Measurements from ENCODE around the gene ZBTB39. TPM values are rescaled to one million over a fixed set of nuclear protein-coding genes. Genes with fewer than 3 reads are reported as not detected.
A peak's percentile ranks its signal among the peaks of the same experiment; 100 is the strongest.
"Not testable (repeated sequence)": the region's sequence is repeated elsewhere in the genome, so short reads cannot be mapped to it uniquely, and the experiment has no call there.

The ZBTB39 gene
- 1 to 10 TPM; 7.7 to 7.8 TPM for total RNA-seq

GRCh38 chr12:57005980-57006808 lies at the start of gene ZBTB39:
ZBTB39 (minus strand) TSS chr12:57006546; CDS start chr12:57004917, 1,629 bp downstream.
- CTCF ChIA-PET = interaction anchor here (0.9 to 5.4 kb wide), 15 partner anchors 14 to 249 kb away, joined by 3 to 39 read pairs (median 6); partner anchors contain the start of gene STAT6
- H3K4me1 Mint-ChIP-seq = peaks cover 40% of the 10 kb centered on the region
- POLR2A ChIA-PET = interaction anchor here (0.7 to 3.2 kb wide), 7 partner anchors 9 to 254 kb away, joined by 3 to 21 read pairs (median 4); partner anchors contain the start of genes NEMP1, PRIM1 and STAT6

GRCh38 chr12:57055824-57056223 lies 49.5 kb upstream of the ZBTB39 start:
- ChIA-PET CTCF (interaction anchor here (1.2 to 2.1 kb wide), 3 partner anchors 14 to 118 kb away, joined by 3 to 6 read pairs (median 4); partner anchors contain the start of gene ZBTB39), POLR2A (interaction anchor here (1.1 to 2.1 kb wide), 2 partner anchors 8 to 421 kb away, joined by 3 to 6 read pairs; no protein-coding TSS in a partner anchor)
- Mint-ChIP-seq H3K36me3 (ENCODE audit: low read depth) (peaks cover 63% of the 10 kb centered on the region), H3K27ac (no peak overlapping the region), H3K4me3 (no peak overlapping the region), H3K9me3 (no peaks in the 10 kb centered on the region), H3K27me3 (no peaks in the 10 kb centered on the region), H3K4me1 (peaks cover 6% of the 10 kb centered on the region)
- DNase-seq = no peak

More at GRCh38 chr12:57005980-57006808, at the start of gene ZBTB39:
- H3K4me3 Mint-ChIP-seq = peak within 1 kb of the TSS; percentile 84
- peak within 1 kb of the TSS; percentile 65 for H3K27ac Mint-ChIP-seq
- DNase-seq = peak; percentile 67
- peaks cover 24% of the 10 kb centered on the region for H3K36me3 Mint-ChIP-seq (ENCODE audit: low read depth)
- no peaks in the 10 kb centered on the region for H3K27me3 Mint-ChIP-seq
- no peaks in the 10 kb centered on the region for H3K9me3 Mint-ChIP-seq

GRCh38 chr12:57053901-57054300 lies 47.6 kb upstream of the ZBTB39 start:
- H3K27me3 Mint-ChIP-seq, H3K4me1 Mint-ChIP-seq, H3K27ac Mint-ChIP-seq, DNase-seq, H3K9me3 Mint-ChIP-seq, H3K4me3 Mint-ChIP-seq, CTCF ChIA-PET, POLR2A ChIA-PET: not testable (repeated sequence)
- peaks cover 44% of the 10 kb centered on the region for H3K36me3 Mint-ChIP-seq (ENCODE audit: low read depth)

- not testable (repeated sequence) for H3K4me3 Mint-ChIP-seq, H3K27ac Mint-ChIP-seq, H3K4me1 Mint-ChIP-seq, H3K27me3 Mint-ChIP-seq, H3K9me3 Mint-ChIP-seq, DNase-seq
- H3K36me3 Mint-ChIP-seq (ENCODE audit: low read depth) = peaks cover 37% of the 10 kb centered on the region
- ChIA-PET CTCF (interaction anchor here (1.2 kb wide), 1 partner anchor 16 kb away, joined by 3 read pairs; no protein-coding TSS in a partner anchor), POLR2A (interaction anchor here (1.6 kb wide), 1 partner anchor 14 kb away, joined by 4 read pairs; no protein-coding TSS in a partner anchor)
Measured at GRCh38 chr12:57053146-57053545, 46.8 kb upstream of the ZBTB39 start.

- POLR2A ChIA-PET = interaction anchor here (1.5 to 2.0 kb wide), 2 partner anchors 9 to 15 kb away, joined by 5 to 7 read pairs; no protein-coding TSS in a partner anchor
Measured at GRCh38 chr12:57051011-57051410, 44.7 kb upstream of the ZBTB39 start.

GRCh38 chr12:57049890-57050289 lies 43.5 kb upstream of the ZBTB39 start, which contains the start of gene MYO1A:
MYO1A (minus strand) TSS chr12:57050129; CDS start chr12:57048323, 1,806 bp downstream.
- Mint-ChIP-seq H3K4me1 (peaks cover 33% of the 10 kb centered on the region), H3K9me3 (no peaks in the 10 kb centered on the region), H3K27me3 (peaks cover 18% of the 10 kb centered on the region), H3K36me3 (ENCODE audit: low read depth) (peaks cover 18% of the 10 kb centered on the region), H3K4me3 (no peak within 1 kb of the TSS), H3K27ac (no peak within 1 kb of the TSS)
- ChIA-PET POLR2A (interaction anchor here (1.5 kb wide), 1 partner anchor 16 kb away, joined by 5 read pairs; no protein-coding TSS in a partner anchor), CTCF (interaction anchor here (0.8 to 2.4 kb wide), 3 partner anchors 9 to 74 kb away, joined by 3 to 8 read pairs (median 4); no protein-coding TSS in a partner anchor)
- no peak for DNase-seq

More at GRCh38 chr12:57051011-57051410, 44.7 kb upstream of the ZBTB39 start:
- CTCF ChIA-PET = interaction anchor here (0.8 to 2.4 kb wide), 5 partner anchors 8 to 50 kb away, joined by 3 to 8 read pairs (median 4); no protein-coding TSS in a partner anchor
- Mint-ChIP-seq H3K9me3 (no peaks in the 10 kb centered on the region), H3K4me3 (no peak overlapping the region), H3K36me3 (ENCODE audit: low read depth) (peaks cover 23% of the 10 kb centered on the region), H3K4me1 (peaks cover 30% of the 10 kb centered on the region), H3K27ac (no peak overlapping the region), H3K27me3 (peaks cover 12% of the 10 kb centered on the region)
- no peak for DNase-seq

GRCh38 chr12:57049119-57049446 lies 42.7 kb upstream of the ZBTB39 start:
- H3K4me1 Mint-ChIP-seq = peaks cover 33% of the 10 kb centered on the region
- H3K36me3 Mint-ChIP-seq (ENCODE audit: low read depth) = peaks cover 15% of the 10 kb centered on the region
- no peak for DNase-seq
- ChIA-PET CTCF (interaction anchor here (0.6 to 2.2 kb wide), 6 partner anchors 11 to 489 kb away, joined by 3 to 15 read pairs (median 4); no protein-coding TSS in a partner anchor), POLR2A (interaction anchor here (1.0 to 1.5 kb wide), 3 partner anchors 11 to 36 kb away, joined by 4 to 5 read pairs (median 4); no protein-coding TSS in a partner anchor)
- H3K27ac Mint-ChIP-seq = no peak overlapping the region
- H3K9me3 Mint-ChIP-seq = no peaks in the 10 kb centered on the region
- no peak overlapping the region for H3K4me3 Mint-ChIP-seq
- H3K27me3 Mint-ChIP-seq = peaks cover 18% of the 10 kb centered on the region

GRCh38 chr12:57048423-57049118 lies 42.2 kb upstream of the ZBTB39 start:
- H3K27ac Mint-ChIP-seq = no peak overlapping the region
- CTCF ChIA-PET = interaction anchor here (0.6 to 2.2 kb wide), 7 partner anchors 12 to 489 kb away, joined by 3 to 15 read pairs (median 4); partner anchors contain the start of gene STAT6

GRCh38 chr12:57047981-57048380 lies 41.6 kb upstream of the ZBTB39 start:
- H3K4me3 Mint-ChIP-seq = no peak overlapping the region

More at GRCh38 chr12:57048423-57049118, 42.2 kb upstream of the ZBTB39 start:
- peaks cover 10% of the 10 kb centered on the region for H3K36me3 Mint-ChIP-seq (ENCODE audit: low read depth)
- POLR2A ChIA-PET = interaction anchor here (0.9 to 1.8 kb wide), 6 partner anchors 8 to 64 kb away, joined by 3 to 6 read pairs (median 4); no protein-coding TSS in a partner anchor
- H3K4me3 Mint-ChIP-seq = no peak overlapping the region
- peaks cover 29% of the 10 kb centered on the region for H3K4me1 Mint-ChIP-seq
- H3K9me3 Mint-ChIP-seq = no peaks in the 10 kb centered on the region
- DNase-seq = no peak
- H3K27me3 Mint-ChIP-seq = peaks cover 22% of the 10 kb centered on the region

GRCh38 chr12:57046947-57047890 lies 40.9 kb upstream of the ZBTB39 start:
- Mint-ChIP-seq H3K27ac (peak overlapping the region; percentile 59), H3K36me3 (ENCODE audit: low read depth) (no peaks in the 10 kb centered on the region), H3K9me3 (no peaks in the 10 kb centered on the region), H3K27me3 (peaks cover 23% of the 10 kb centered on the region), H3K4me1 (peaks cover 28% of the 10 kb centered on the region), H3K4me3 (no peak overlapping the region)
- DNase-seq = peak; percentile 81
- CTCF ChIA-PET = interaction anchor here (0.7 to 2.2 kb wide), 12 partner anchors 14 to 415 kb away, joined by 3 to 15 read pairs (median 4); partner anchors contain the start of genes STAT6 and TAC3
- POLR2A ChIA-PET = interaction anchor here (0.6 to 2.3 kb wide), 13 partner anchors 10 to 322 kb away, joined by 3 to 8 read pairs (median 3); partner anchors contain the start of genes NACA and TAC3

More at GRCh38 chr12:57047981-57048380, 41.6 kb upstream of the ZBTB39 start:
- ChIA-PET CTCF (interaction anchor here (0.7 to 2.2 kb wide), 7 partner anchors 12 to 414 kb away, joined by 3 to 15 read pairs (median 3); partner anchors contain the start of gene STAT6), POLR2A (interaction anchor here (0.8 to 2.3 kb wide), 8 partner anchors 9 to 322 kb away, joined by 3 to 8 read pairs (median 4); partner anchors contain the start of genes NACA and TAC3)
- DNase-seq = no peak
- Mint-ChIP-seq H3K27me3 (peaks cover 23% of the 10 kb centered on the region), H3K27ac (peak overlapping the region; percentile 59), H3K9me3 (no peaks in the 10 kb centered on the region), H3K36me3 (ENCODE audit: low read depth) (peaks cover 4% of the 10 kb centered on the region), H3K4me1 (peaks cover 28% of the 10 kb centered on the region)
